Adipose tissue (tissue), 3 donors: Measurements from ENCODE around the gene MVK. TPM values are rescaled to one million over a fixed set of nuclear protein-coding genes. Genes with fewer than 3 reads are reported as not detected.
"Not testable (repeated sequence)": the region's sequence is repeated elsewhere in the genome, so short reads cannot be mapped to it uniquely, and the experiment has no call there.

Experiments used
- H3K27ac ChIP-seq: one replicate; pipeline ENCODE4 v1.5.1; 2013; ENCODE audit warnings: low read depth, low read length
- WGBS, 3 donors: extraction: QIAGEN DNeasy Blood & Tissue Kit; methylation state at CpG; one replicate each; pipeline ENCODE4 v1.1.7; 2013; 5-methylcytosine and 5-hydroxymethylcytosine counted together
- polyA plus RNA-seq, 3 donors: library from polyadenylated mRNA; stranded (reverse); fragments of 200-250 nt; gene quantifications; one replicate each; pipeline ENCODE4 v1.2.3, GENCODE V29; 2013
- donor health status: healthy with polysubstance abuse.
- donor health status: Bipolar disorder and iron deficiency.
- donor health status: healthy.

MVK gene
- polyA plus RNA-seq, 3 donors, result 7.2 to 14.9 (median 11.7) TPM

- H3K27ac ChIP-seq, result no peak overlapping the region
- WGBS, 3 donors, result 37 to 43% (median 38%) methylated on average over 27 of the region's 27 CpGs
Observed at GRCh38 chr12:109597795-109598427, 24.3 kb downstream of the MVK start.

- H3K27ac ChIP-seq, result no peak overlapping the region
- WGBS, 3 donors, result 73 to 82% (median 79%) methylated on average over 11 of the region's 11 CpGs
Observed at GRCh38 chr12:109598428-109598854, 24.8 kb downstream of the MVK start.

GRCh38 chr12:109599087-109599486 lies 25.5 kb downstream of the MVK start:
- no peak overlapping the region for H3K27ac ChIP-seq
- 74 to 89% (median 82%) methylated on average over 7 of the region's 7 CpGs for WGBS, 3 donors

GRCh38 chr12:109600481-109600880 lies 26.9 kb downstream of the MVK start:
- no peak overlapping the region for H3K27ac ChIP-seq
- WGBS, 3 donors, result 68 to 95% (median 88%) methylated on average over 2 of the region's 2 CpGs

- WGBS, 3 donors, result 84 to 91% (median 89%) methylated on average over 8 of the region's 8 CpGs
- no peak overlapping the region for H3K27ac ChIP-seq
Observed at GRCh38 chr12:109600995-109601394, 27.4 kb downstream of the MVK start.

- no peak overlapping the region for H3K27ac ChIP-seq
- WGBS, 3 donors, result 84 to 90% (median 88%) methylated on average over 8 of the region's 8 CpGs
Observed at GRCh38 chr12:109601557-109601956, 28.0 kb downstream of the MVK start.

- H3K27ac ChIP-seq, result not testable (repeated sequence)
- WGBS, 3 donors, result 85 to 92% (median 90%) methylated on average over 5 of the region's 5 CpGs
Observed at GRCh38 chr12:109602132-109602531, 28.5 kb downstream of the MVK start.

GRCh38 chr12:109604132-109604585 lies 30.6 kb downstream of the MVK start:
- no peak overlapping the region for H3K27ac ChIP-seq
- 89 to 95% (median 93%) methylated on average over 3 of the region's 3 CpGs for WGBS, 3 donors

- 67 to 71% (median 68%) methylated on average over 5 of the region's 5 CpGs for WGBS, 3 donors
- no peak overlapping the region for H3K27ac ChIP-seq
Observed at GRCh38 chr12:109605016-109605415, 31.4 kb downstream of the MVK start.

GRCh38 chr12:109605599-109606228 lies 32.1 kb downstream of the MVK start:
- H3K27ac ChIP-seq, result no peak overlapping the region
- 81 to 87% (median 86%) methylated on average over 13 of the region's 13 CpGs for WGBS, 3 donors

- WGBS, 3 donors, result 26 to 36% (median 34%) methylated on average over 22 to 30 of the region's 30 CpGs
- no peak overlapping the region for H3K27ac ChIP-seq
Observed at GRCh38 chr12:109606320-109607028, 32.9 kb downstream of the MVK start.

- WGBS, 3 donors, result 79 to 95% (median 85%) methylated on average over 4 of the region's 4 CpGs
- no peak overlapping the region for H3K27ac ChIP-seq
Observed at GRCh38 chr12:109607618-109608017, 34.0 kb downstream of the MVK start.

- no peak overlapping the region for H3K27ac ChIP-seq
- WGBS, 3 donors, result 64 to 87% (median 86%) methylated on average over 4 of the region's 4 CpGs
Observed at GRCh38 chr12:109608270-109608669, 34.7 kb downstream of the MVK start.

GRCh38 chr12:109608793-109609192 lies 35.2 kb downstream of the MVK start:
- no peak overlapping the region for H3K27ac ChIP-seq
- WGBS, 3 donors, result 75 to 93% (median 91%) methylated on average over 3 of the region's 3 CpGs

- 48 to 63% (median 61%) methylated on average over 2 of the region's 2 CpGs for WGBS, 3 donors
Observed at GRCh38 chr12:109609342-109609741, 35.7 kb downstream of the MVK start.

GRCh38 chr12:109610523-109610922 lies 36.9 kb downstream of the MVK start:
- no peak overlapping the region for H3K27ac ChIP-seq
- 87 to 93% (median 89%) methylated on average over 4 of the region's 4 CpGs for WGBS, 3 donors

More at GRCh38 chr12:109609342-109609741, 35.7 kb downstream of the MVK start:
- no peak overlapping the region for H3K27ac ChIP-seq

- H3K27ac ChIP-seq, result no peak overlapping the region
- 57 to 76% (median 64%) methylated on average over 10 of the region's 10 CpGs for WGBS, 3 donors
Observed at GRCh38 chr12:109611223-109611622, 37.6 kb downstream of the MVK start.

GRCh38 chr12:109612003-109612402 lies 38.4 kb downstream of the MVK start:
- 81 to 94% (median 86%) methylated on average over 3 of the region's 3 CpGs for WGBS, 3 donors

GRCh38 chr12:109612975-109613502 lies 39.4 kb downstream of the MVK start:
- H3K27ac ChIP-seq, result no peak overlapping the region
- WGBS, 3 donors, result 48 to 61% (median 51%) methylated on average over 5 of the region's 5 CpGs

More at GRCh38 chr12:109612003-109612402, 38.4 kb downstream of the MVK start:
- H3K27ac ChIP-seq, result no peak overlapping the region
